Kidney (tissue), 14 donors: ENCODE data around the gene TACC2. TPM values are rescaled to one million over a fixed set of nuclear protein-coding genes. Genes with fewer than 3 reads are reported as not detected.

Experiments
- DNase-seq, 5 donors: peaks; one replicate each; pipeline ENCODE4 v3.0.0-alpha.2; 2013 to 2020
- FAIRE-seq: peaks from 2 replicates; lab custom pipeline; 2012; peaks lifted over from hg19 to GRCh38; lab: Jason Lieb, UNC
- H3K27ac ChIP-seq, 2 donors: one replicate each; pipeline ENCODE4 v1.7.0; 2013; ENCODE audit warnings: low read depth in 2 of 2, low read length in 2 of 2, inconsistent platforms in 1 of 2
- H3K27me3 ChIP-seq: one replicate; pipeline ENCODE4 v1.7.1; 2013; ENCODE audit warnings: low read length, inconsistent platforms; ENCODE audit not compliant: control insufficient read depth, insufficient read depth
- H3K36me3 ChIP-seq, 3 donors: one replicate each; pipeline versions ENCODE4 v1.7.0 to v1.7.1; 2013; ENCODE audit warnings: low read length in 3 of 3, control low read depth in 1 of 3, inconsistent platforms in 1 of 3; ENCODE audit not compliant: insufficient read depth in 3 of 3, control insufficient read depth in 2 of 3
- H3K4me1 ChIP-seq, 3 donors: one replicate each; pipeline versions ENCODE4 v1.7.0 to v1.7.1; 2013; ENCODE audit warnings: low read length in 3 of 3, inconsistent platforms in 1 of 3, low read depth in 1 of 3; ENCODE audit not compliant: control insufficient read depth in 2 of 3, insufficient read depth in 2 of 3
- H3K4me3 ChIP-seq, 3 donors: one replicate each; pipeline versions ENCODE4 v1.7.0 to v1.8.1; 2013; ENCODE audit warnings: low read length in 3 of 3, control low read depth in 1 of 3, inconsistent platforms in 1 of 3
- H3K9ac ChIP-seq, 3 donors: one replicate each; pipeline versions ENCODE4 v1.7.0 to v1.7.1; 2013; ENCODE audit warnings: low read length in 3 of 3, control low read depth in 1 of 3, inconsistent platforms in 1 of 3
- H3K9me3 ChIP-seq, 3 donors: one replicate each; pipeline versions ENCODE4 v1.7.0 to v1.7.1; 2013; ENCODE audit warnings: low read length in 3 of 3, control low read depth in 1 of 3, inconsistent platforms in 1 of 3; ENCODE audit not compliant: control insufficient read depth in 2 of 3, insufficient read depth in 1 of 3
- intact Hi-C: fragments of 100-400 bp; cut with DNase I; formaldehyde crosslinking; loops from one replicate; pipeline ENCODE4 v1.11.1; 2022
- polyA plus RNA-seq: library from polyadenylated mRNA; stranded (reverse); fragments of 350-450 nt; fragmentation: Illumina TruSeq; extraction: RNeasy Lipid Tissue Mini Kit (QIAGEN cat#74804); gene quantifications from one replicate; pipeline ENCODE4 v1.2.3, GENCODE V29; 2014; ENCODE audit warnings: low read depth, low replicate concordance; ENCODE audit not compliant: insufficient read depth
- total RNA-seq: library from RNA; stranded (reverse); fragmentation: NEBNext Ultra II Directional; extraction: Animal tissue kit (Norgen Biotek cat#: 25700); gene quantifications from one replicate; pipeline ENCODE4 v1.2.1, GENCODE V29; 2021
- TF ChIP-seq, protein P1 (sequence below): IDR thresholded peaks from 3 replicates; pipeline ENCODE4 v1.5.1; 2012; ENCODE audit warnings: mild to moderate bottlenecking, moderate library complexity, borderline replicate concordance; ENCODE audit not compliant: insufficient read depth; ENCODE audit errors: extremely low read depth
- donor health status: control.
- donor health status: control.
- donor health status: control.
- donor health status: control.
- donor health status: control.
- donor health status: DM: yes; HTN: yes; CAD: no.
- donor health status: Normal renal cell carcinoma (clear cell type).

TACC2 gene
- total and polyA plus RNA-seq, 2 donors from 2014 or later, result 36.4 to 81.0 TPM

DNA sequence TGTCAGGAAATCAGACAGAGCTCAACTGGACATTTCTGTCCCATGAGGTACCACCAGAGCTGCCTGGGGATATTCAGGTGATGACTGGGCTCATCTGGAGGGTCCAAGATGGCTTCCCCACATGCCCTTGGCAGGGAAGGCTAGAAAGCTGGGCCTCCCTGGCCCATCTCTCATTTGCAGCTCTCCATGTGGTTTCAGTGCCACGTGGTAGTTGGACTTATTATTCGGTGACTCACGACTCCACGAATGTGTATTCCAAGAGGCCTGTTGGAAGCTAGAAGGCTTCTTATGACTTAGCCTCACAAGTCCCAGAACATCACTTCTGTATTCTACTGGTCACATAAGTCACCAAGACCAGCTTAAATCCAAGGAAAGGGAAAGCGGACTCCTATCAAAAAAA lies 36.7 kb upstream of the TACC2 start:
- Histone ChIP-seq H3K9ac (no peak overlapping the region), H3K27me3 (no peaks in the 10 kb centered on the region), H3K9me3 (no peaks in the 10 kb centered on the region), H3K27ac (no peak overlapping the region), H3K36me3 (peaks cover 0 to 4% (median 0%) of the 10 kb centered on the region in 3 donors), H3K4me3 (no peak overlapping the region), H3K4me1 (no peaks in the 10 kb centered on the region)
- no peak for DNase-seq
- no peak for FAIRE-seq
- TF ChIP-seq, protein P1, sequence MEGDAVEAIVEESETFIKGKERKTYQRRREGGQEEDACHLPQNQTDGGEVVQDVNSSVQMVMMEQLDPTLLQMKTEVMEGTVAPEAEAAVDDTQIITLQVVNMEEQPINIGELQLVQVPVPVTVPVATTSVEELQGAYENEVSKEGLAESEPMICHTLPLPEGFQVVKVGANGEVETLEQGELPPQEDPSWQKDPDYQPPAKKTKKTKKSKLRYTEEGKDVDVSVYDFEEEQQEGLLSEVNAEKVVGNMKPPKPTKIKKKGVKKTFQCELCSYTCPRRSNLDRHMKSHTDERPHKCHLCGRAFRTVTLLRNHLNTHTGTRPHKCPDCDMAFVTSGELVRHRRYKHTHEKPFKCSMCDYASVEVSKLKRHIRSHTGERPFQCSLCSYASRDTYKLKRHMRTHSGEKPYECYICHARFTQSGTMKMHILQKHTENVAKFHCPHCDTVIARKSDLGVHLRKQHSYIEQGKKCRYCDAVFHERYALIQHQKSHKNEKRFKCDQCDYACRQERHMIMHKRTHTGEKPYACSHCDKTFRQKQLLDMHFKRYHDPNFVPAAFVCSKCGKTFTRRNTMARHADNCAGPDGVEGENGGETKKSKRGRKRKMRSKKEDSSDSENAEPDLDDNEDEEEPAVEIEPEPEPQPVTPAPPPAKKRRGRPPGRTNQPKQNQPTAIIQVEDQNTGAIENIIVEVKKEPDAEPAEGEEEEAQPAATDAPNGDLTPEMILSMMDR, result no peak
- intact Hi-C loops, result no loop called here

DNA sequence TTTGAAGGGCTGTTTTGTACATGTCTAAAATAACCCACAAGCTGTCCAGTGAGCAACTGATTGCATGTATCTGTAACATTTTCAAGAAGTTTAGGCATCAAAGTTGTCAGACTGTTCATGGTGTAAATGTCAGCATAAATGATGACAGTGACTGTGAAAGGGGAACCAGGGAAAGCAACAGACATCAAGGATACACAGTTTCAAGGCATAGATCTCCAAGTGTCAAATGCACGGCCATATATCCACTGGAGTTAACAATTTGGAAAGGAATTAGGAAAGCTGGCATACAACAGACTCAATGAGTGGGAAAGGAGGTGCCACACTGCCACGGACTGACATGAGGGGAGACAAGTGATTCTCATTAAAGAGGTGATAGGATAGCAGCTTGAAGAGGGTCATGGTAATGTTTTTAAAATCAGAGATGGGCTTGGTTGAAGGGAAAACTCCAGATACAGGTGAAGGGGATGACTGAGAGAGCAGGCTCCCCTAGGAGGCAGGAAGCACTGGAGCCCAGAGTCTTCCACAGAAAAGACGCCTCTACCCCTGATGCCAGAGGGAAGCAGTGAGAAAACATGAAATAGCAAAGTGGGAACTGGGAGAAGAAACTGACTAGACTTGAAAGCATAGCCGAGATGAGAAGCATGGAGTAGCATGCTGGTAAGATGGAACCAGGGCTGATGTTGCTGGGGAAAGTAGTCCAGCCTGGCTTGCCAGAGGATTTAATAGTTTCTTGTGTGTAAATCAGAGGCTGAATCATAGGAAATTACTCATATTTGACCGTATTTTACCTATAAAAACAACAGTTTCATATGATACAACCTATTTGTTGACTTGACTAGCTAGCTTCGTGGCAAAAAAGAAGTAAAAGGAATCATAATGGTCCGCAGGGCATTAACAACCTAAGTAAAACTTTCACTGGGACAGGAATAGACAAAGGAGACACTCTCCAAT lies 32.6 kb upstream of the TACC2 start:
- no peaks in the 10 kb centered on the region for H3K9me3 ChIP-seq
- no peaks in the 10 kb centered on the region for H3K4me1 ChIP-seq
- DNase-seq, result peak in 3 of 5 donors; percentile 66 to 89 (median 85)
- TF ChIP-seq, protein P1, result no peak
- H3K27ac ChIP-seq, result no peak overlapping the region
- no peaks in the 10 kb centered on the region for H3K27me3 ChIP-seq
- H3K4me3 ChIP-seq, result no peak overlapping the region
- peaks cover 0 to 4% (median 0%) of the 10 kb centered on the region in 3 donors for H3K36me3 ChIP-seq
- no peak for FAIRE-seq
- intact Hi-C loops, result no loop called here
- H3K9ac ChIP-seq, result no peak overlapping the region

DNA sequence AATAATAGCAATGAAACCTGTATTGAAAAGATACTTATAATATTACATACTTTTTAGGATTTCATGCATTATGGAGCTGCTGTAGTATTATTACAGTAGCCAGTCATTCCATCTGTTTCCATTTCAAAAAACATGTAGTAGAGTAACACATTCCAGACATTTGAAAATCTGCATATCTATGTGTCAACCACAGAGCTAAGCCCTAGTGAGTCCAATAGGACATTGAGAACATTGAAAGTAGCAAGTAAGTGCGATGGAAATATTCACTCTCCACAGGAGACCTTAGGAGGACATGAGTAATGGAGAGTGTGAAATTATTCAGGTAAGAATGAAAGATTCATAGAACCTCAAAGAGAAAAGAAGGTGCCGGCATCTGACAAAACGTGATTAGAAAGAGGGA lies 29.3 kb upstream of the TACC2 start:
- peaks cover 0 to 4% (median 0%) of the 10 kb centered on the region in 3 donors for H3K36me3 ChIP-seq
- TF ChIP-seq, protein P1, result no peak
- H3K9ac ChIP-seq, result no peak overlapping the region
- H3K4me1 ChIP-seq, result no peaks in the 10 kb centered on the region
- FAIRE-seq (no peak), DNase-seq (no peak)
- no peak overlapping the region for H3K4me3 ChIP-seq
- no peaks in the 10 kb centered on the region for H3K27me3 ChIP-seq
- H3K27ac ChIP-seq, result no peak overlapping the region
- no peaks in the 10 kb centered on the region for H3K9me3 ChIP-seq
- intact Hi-C loops, result no loop called here
